ENCODE data around the gene ST8SIA1.

GRCh38 chr12:22329621-22330020, 4.9 kb downstream of the ST8SIA1 start:
- TF ChIP-seq CTCF (conservative IDR thresholded peaks at IDR 0.05; ENCODE audit: low read depth, low read length) (no peak), EZH2phosphoT487 (IDR thresholded peaks at IDR 0.05; ENCODE audit: borderline replicate concordance, low read length) (no peak), EZH2 (IDR thresholded peaks at IDR 0.05; ENCODE audit: low read length, unreplicated experiment) (no peak)

Data from PC-3 (cell line).